Lower leg skin (tissue), 3 donors: ENCODE measurements around the gene PPIP5K1.

ENCODE experiments used
- CTCF ChIP-seq, 3 donors: fragments of 450-650 bp; IDR thresholded peaks; one replicate each; pipeline ENCODE4 v1.5.1; 2016; ENCODE audit warnings: antibody characterized with exemption in 3 of 3, mild to moderate bottlenecking in 3 of 3, moderate library complexity in 2 of 3
- POLR2A ChIP-seq, 2 donors: fragments of 450-650 bp; IDR thresholded peaks; one replicate each; pipeline ENCODE4 v1.6.1; 2016 to 2017; ENCODE audit warnings: antibody characterized with exemption in 2 of 2, mild to moderate bottlenecking in 1 of 2, moderate library complexity in 1 of 2

DNA sequence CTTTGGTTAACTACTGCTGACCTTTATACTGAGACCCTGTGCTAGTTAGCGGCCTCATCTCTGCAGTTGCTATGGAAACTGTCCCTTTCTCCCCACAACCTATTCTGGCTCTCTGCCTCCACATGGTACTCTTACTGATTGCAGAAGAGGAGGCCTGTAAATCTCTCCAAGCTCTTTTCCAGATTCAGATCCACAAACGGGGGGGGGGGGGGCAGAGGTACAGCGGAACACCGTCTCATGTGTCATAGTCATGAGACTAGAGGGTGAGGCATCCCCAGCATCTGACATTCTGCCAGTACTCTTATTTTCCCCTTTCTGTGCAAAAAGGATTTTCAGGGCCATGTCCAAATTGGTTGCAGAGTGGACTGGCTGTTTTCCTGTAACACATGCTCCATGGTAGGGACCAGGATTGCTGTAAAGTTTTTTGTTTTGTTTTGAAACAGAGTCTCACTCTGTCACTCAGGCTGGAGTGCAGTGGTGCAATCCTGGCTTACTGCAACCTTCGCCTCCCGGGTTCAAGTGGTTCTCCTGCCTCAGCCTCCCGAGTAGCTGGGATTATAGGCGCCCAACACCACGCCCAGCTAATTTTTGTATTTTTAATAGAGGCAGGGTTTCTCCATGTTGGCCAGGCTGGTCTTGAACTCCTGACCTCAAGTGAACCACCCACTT, 80.9 kb downstream of the PPIP5K1 start:
- TF ChIP-seq CTCF (IDR thresholded peaks at IDR 0.05) (no peak), POLR2A (IDR thresholded peaks at IDR 0.05) (no peak)
